Urinary bladder (tissue), 4 donors: ENCODE results near the gene CCDC121. TPM values are rescaled to one million over a fixed set of nuclear protein-coding genes. Genes with fewer than 3 reads are reported as not detected.
A peak's percentile ranks its signal among the peaks of the same experiment; 100 is the strongest.
"Not testable (repeated sequence)": the region's sequence is repeated elsewhere in the genome, so short reads cannot be mapped to it uniquely, and the experiment has no call there.

Experiments
- DNase-seq: peaks from one replicate; pipeline ENCODE4 v3.0.0-alpha.2; 2015; ENCODE audit errors: extremely low spot score
- H3K27ac ChIP-seq: one replicate; pipeline ENCODE4 v1.5.1; 2013; ENCODE audit warnings: low read depth, mild to moderate bottlenecking, moderate library complexity
- H3K36me3 ChIP-seq: one replicate; pipeline ENCODE4 v1.6.1; 2013; ENCODE audit warnings: mild to moderate bottlenecking, moderate library complexity; ENCODE audit not compliant: insufficient read depth
- H3K4me1 ChIP-seq: one replicate; pipeline ENCODE4 v1.6.1; 2013; ENCODE audit warnings: mild to moderate bottlenecking, moderate library complexity; ENCODE audit not compliant: insufficient read depth
- H3K4me3 ChIP-seq: one replicate; pipeline ENCODE4 v1.5.1; 2013; ENCODE audit warnings: low read depth, low read length
- WGBS: extraction: QIAGEN DNeasy Blood & Tissue Kit; methylation state at CpG from one replicate; pipeline ENCODE4 v1.1.7; 2013; 5-methylcytosine and 5-hydroxymethylcytosine counted together
- polyA plus RNA-seq: library from polyadenylated mRNA; stranded (reverse); fragments of 200-250 nt; gene quantifications from one replicate; pipeline ENCODE4 v1.2.3, GENCODE V29; 2013
- total RNA-seq: library from RNA; depleted of rRNA; stranded (reverse); fragments of >200 nt; gene quantifications from one replicate; pipeline ENCODE4 v1.2.3, GENCODE V29; 2014
- donor health status: healthy with polysubstance abuse.
- donor health status: healthy.

The CCDC121 gene
- total and polyA plus RNA-seq, 2 donors, result 5.4 to 11.1 TPM

DNA sequence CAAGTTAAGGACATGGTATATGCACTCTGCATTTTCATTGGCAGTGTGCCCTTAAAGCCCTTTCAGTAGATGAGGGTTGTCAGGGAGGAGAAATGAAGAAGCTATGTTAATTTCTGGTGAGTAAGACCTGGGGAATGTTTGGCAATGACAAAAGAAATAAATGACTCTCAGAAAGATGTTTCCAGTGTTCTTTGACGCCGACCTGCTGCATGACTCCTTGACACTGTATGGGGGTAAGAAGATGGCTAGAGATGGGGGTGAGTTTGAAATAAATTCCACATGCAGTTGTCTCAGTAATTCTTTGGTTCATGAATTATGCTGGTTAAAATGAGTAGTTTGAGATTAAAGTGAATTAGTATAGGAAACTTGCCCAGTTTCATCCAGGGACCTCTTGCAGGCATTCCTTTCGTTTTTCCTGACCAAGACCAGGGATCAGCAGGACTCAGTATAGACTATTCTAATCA, 5.9 kb downstream of the CCDC121 start:
- H3K36me3 ChIP-seq, result no peaks in the 10 kb centered on the region
- H3K4me1 ChIP-seq, result no peaks in the 10 kb centered on the region
- 79% methylated on average over 3 of the region's 3 CpGs for WGBS
- H3K27ac ChIP-seq, result no peak overlapping the region
- H3K4me3 ChIP-seq, result no peak overlapping the region
- no peak for DNase-seq

DNA sequence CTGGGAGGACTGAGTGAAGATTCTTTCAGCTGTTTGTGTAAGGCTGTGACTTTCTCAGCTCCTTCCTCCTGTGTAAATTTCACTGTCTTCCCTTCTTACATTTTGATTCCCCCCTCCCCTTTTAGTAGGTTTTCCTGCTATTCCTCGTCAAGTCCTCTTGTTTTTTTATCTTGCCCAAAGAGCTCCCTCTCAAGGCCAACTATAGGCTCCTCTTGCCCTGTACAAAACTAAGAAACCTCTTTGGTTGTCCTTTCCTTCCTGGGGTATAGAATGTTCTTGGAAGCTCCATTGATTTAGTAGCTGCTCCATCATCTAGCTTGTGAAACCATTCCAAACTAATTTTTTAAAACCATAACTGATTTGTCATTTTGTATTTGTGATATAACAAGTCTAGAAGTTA, 7.3 kb downstream of the CCDC121 start:
- WGBS, result 66% methylated on average over 1 of the region's 1 CpG
- H3K36me3 ChIP-seq, result no peaks in the 10 kb centered on the region
- H3K4me3 ChIP-seq, result no peak overlapping the region
- no peak overlapping the region for H3K27ac ChIP-seq
- no peaks in the 10 kb centered on the region for H3K4me1 ChIP-seq
- no peak for DNase-seq

DNA sequence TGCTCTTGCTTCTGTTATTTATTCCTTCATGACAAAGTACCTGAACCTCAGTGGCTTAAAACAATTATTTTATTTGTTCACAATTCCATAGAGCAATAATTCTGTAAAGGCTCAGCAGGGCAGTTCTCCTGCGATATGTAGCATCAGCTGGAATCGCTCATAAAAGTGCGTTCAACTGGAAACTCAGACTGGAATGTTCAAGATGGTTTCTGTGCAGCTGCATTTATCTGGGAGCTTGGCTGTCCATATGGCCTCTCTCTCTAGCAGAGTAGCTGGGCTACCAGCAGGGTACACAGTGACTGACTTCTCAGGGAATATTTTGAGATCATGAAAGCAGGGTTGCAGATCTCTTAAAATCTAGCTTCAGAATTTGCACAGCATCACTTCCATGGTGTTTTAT, 13.5 kb downstream of the CCDC121 start:
- WGBS, result 95% methylated on average over 3 of the region's 3 CpGs
- peaks cover 2% of the 10 kb centered on the region for H3K36me3 ChIP-seq
- H3K4me1 ChIP-seq, result no peaks in the 10 kb centered on the region
- no peak for DNase-seq
- H3K27ac ChIP-seq, result no peak overlapping the region
- no peak overlapping the region for H3K4me3 ChIP-seq

DNA sequence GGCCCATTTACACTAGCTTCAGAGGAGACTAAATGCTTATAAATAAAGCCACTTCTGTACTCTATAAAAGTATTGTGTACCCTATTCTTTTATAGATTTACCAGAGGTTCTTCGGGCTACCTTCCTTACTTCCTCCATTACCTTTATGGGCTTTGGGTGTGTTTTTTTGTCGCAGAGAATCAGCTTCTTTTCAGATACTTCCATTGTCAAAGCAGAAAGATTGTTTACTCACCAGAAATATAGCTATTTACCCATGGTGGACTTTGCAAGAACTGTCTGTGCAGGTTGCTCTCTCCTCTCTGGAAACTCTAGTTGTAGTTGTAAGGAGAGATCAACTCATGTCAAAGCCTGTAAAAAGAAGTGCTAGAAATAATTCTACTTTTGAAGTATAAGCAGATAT, 14.8 kb downstream of the CCDC121 start:
- WGBS, result 96% methylated on average over 2 of the region's 2 CpGs
- no peaks in the 10 kb centered on the region for H3K4me1 ChIP-seq
- H3K27ac ChIP-seq, result no peak overlapping the region
- no peak overlapping the region for H3K4me3 ChIP-seq
- H3K36me3 ChIP-seq, result peaks cover 2% of the 10 kb centered on the region
- no peak for DNase-seq

DNA sequence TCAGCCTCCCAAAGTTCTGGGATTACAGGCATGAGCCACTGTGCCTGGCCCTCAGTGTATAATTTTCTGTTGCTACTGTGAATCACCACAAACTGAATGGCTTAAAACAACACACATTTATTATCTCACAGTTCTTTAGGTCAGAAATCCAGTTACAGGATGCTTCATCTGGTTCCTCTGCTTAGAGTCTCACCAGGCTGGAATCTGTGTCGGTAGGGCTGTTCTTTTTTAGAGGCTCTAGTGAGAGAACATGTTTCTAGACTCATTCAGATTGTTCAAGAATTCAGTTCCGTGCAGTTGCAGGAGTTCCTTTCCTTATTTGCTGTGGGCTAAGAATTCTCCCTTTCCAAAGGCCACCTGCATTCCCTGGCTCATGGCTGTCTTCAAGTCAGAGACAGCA, 22.2 kb downstream of the CCDC121 start:
- H3K36me3 ChIP-seq, result peaks cover 14% of the 10 kb centered on the region

DNA sequence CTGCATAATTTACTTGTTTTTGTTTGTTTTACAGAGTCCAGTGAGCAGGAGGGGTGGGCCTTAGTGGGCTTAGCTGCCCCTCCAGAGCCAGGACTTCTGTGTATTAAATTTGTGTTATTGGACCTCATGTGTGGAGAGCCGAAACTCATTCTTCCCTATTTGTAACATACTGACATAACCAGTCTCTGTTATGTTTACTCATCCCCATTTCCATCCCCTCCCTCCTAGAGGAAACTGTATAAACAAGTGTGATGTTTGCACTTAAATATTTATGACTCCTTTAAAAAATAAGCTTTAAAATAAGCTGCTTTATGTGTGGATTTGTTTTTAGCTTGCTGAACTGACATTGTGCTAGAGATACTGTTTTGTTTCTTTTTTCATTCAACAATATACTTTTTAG, 32.2 kb downstream of the CCDC121 start:
- no peak overlapping the region for H3K4me3 ChIP-seq
- H3K4me1 ChIP-seq, result no peaks in the 10 kb centered on the region
- H3K36me3 ChIP-seq, result no peaks in the 10 kb centered on the region
- H3K27ac ChIP-seq, result no peak overlapping the region
- WGBS, result 76% methylated on average over 1 of the region's 1 CpG
- no peak for DNase-seq

More for the DNA sequence above, 22.2 kb downstream of the CCDC121 start:
- WGBS, result 85% methylated on average over 2 of the region's 2 CpGs
- H3K4me1 ChIP-seq, result no peaks in the 10 kb centered on the region
- no peak overlapping the region for H3K4me3 ChIP-seq
- H3K27ac ChIP-seq, result no peak overlapping the region
- DNase-seq, result no peak

DNA sequence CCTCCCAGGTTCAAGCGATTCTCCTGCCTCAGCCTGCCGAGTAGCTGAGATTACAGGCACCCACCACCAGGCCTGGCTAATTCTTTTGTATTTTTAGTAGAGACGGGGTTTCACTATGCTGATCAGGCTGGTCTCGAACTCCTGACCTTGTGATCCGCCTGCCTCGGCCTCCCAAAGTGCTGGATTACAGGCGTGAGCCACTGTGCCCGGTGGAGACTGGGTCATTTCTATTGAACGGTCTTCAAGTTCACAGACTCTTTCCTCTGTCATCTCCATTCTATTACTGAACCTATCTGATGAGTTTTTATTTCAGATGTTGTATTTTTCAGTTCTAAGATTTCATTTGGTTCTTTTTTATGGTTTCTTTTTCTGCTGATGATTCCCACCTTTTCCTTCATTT, 33.4 kb downstream of the CCDC121 start:
- not testable (repeated sequence) for DNase-seq
- 99% methylated on average over 9 of the region's 9 CpGs for WGBS

DNA sequence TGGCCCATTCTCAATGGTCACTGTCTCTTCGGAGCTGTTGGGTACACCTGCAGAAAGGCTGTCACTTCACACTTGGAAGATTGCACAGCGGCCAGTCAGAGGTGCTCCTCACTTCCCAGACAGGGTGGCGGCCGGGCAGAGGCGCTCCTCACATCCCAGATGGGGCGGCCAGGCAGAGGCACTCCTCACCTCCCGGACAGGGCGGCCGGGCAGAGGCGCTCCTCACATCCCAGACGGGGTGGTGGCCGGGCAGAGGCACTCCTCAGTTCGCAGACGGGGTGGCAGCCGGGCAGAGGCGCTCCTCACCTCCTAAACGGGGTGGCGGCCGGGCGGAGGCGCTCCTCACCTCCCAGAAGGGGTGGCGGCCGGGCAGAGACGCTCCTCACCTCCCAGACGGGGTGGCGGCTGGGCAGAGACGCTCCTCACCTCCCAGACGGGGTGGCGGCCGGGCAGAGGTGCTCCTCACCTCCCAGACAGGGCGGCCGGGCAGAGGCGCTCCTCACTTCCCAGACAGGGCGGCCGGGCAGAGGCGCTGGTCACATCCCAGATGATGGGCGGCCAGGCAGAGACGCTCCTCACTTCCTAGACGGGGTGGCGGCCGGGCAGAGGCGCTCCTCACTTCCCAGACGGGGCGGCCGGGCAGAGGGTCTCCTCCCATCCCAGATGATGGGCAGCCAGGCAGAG, 34.6 kb downstream of the CCDC121 start:
- not testable (repeated sequence) for H3K4me3 ChIP-seq, H3K27ac ChIP-seq, H3K4me1 ChIP-seq, DNase-seq, H3K36me3 ChIP-seq
- 99% methylated on average over 45 of the region's 45 CpGs for WGBS

More for the DNA sequence above, 33.4 kb downstream of the CCDC121 start:
- not testable (repeated sequence) for H3K4me1 ChIP-seq, H3K4me3 ChIP-seq, H3K36me3 ChIP-seq, H3K27ac ChIP-seq

DNA sequence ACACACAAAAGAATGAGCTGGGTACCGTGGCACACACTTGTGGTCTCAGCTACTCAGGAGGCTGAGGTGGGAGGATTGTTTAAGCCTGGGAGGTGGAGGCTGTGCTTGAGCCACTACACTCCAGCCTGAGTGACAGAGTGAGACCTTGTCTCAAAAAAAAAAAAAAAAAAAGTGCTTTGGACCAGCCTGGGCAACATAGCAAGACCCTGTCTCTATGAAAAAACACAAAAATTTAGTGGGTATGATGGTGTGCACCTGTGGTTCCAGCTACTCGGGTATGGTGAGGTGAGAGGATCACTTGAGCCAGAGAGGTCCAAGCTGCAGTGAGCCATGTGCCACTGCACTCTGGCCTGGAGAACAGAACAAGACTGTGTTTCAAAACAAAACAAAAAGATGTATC, 35.6 kb downstream of the CCDC121 start:
- H3K27ac ChIP-seq, result no peak overlapping the region
- H3K4me3 ChIP-seq, result no peak overlapping the region
- WGBS, result 100% methylated on average over 2 of the region's 2 CpGs
- no peaks in the 10 kb centered on the region for H3K36me3 ChIP-seq
- DNase-seq, result no peak
- H3K4me1 ChIP-seq, result no peaks in the 10 kb centered on the region

DNA sequence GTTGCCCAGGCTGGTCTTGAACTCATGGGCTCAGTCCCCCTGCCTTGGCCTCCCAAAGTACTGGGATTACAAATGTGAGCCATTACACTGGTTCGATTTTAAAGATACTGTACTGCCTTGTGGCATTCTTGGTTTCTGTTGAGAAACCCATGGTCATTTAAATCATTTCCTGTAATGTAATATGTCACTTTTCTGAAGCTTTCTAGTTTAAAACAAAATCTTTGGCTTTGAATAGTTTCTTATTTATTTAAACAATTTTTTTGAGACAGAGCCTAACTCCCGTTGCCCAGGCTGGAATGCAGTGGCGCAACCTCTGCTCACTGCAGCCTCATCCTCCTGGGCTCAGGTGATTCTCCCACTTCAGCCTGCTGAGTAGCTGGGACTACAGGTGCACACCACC, 37.1 kb downstream of the CCDC121 start:
- WGBS, result 92% methylated on average over 3 of the region's 3 CpGs
- no peak overlapping the region for H3K27ac ChIP-seq
- no peaks in the 10 kb centered on the region for H3K36me3 ChIP-seq
- no peak for DNase-seq
- H3K4me1 ChIP-seq, result no peaks in the 10 kb centered on the region
- no peak overlapping the region for H3K4me3 ChIP-seq

DNA sequence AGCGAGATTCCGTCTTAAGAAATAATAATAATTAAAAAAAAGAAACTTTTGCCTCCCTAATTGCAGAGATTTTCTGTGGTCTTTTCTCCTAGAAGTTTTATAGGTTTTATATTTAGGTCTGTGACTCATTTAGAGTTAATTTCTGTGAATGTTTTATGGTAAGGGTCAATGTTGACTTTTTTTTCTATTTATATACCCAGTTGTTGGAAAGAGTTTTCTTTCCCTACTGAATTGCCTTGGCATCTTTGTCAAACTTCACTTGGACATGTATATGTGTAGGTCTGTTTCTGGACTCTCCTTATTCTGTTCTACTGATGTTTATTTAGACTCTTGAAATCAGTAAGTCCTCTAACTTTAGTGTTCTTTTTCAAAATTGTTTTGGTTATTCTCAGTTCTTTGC, 40.5 kb downstream of the CCDC121 start:
- H3K27ac ChIP-seq, result no peak overlapping the region
- no peaks in the 10 kb centered on the region for H3K36me3 ChIP-seq
- no peak overlapping the region for H3K4me3 ChIP-seq
- H3K4me1 ChIP-seq, result no peaks in the 10 kb centered on the region
- no peak for DNase-seq
- 91% methylated on average over 2 of the region's 2 CpGs for WGBS

DNA sequence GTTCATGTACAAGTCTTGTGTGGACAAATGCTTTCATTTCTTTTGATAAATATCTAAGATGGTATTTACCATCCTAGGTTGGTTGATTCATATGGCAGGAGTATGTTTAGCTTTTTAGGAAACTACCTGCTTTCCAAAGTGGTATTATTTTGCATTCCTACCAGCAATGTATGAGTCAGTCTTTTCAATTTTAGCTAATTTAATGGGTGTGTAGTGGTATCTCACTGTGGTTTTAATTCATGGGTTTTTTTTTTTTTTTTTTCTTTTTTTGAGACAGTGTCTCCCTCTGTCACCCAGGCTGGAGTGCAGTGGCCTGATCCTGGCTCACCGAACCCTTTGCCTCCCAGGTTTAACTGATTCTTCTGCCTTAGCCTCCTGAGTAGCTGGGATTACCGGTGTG, 41.8 kb downstream of the CCDC121 start:
- H3K4me3 ChIP-seq, result no peak overlapping the region
- H3K4me1 ChIP-seq, result no peaks in the 10 kb centered on the region
- DNase-seq, result no peak
- WGBS, result 96% methylated on average over 2 of the region's 2 CpGs
- H3K27ac ChIP-seq, result no peak overlapping the region
- H3K36me3 ChIP-seq, result no peaks in the 10 kb centered on the region

DNA sequence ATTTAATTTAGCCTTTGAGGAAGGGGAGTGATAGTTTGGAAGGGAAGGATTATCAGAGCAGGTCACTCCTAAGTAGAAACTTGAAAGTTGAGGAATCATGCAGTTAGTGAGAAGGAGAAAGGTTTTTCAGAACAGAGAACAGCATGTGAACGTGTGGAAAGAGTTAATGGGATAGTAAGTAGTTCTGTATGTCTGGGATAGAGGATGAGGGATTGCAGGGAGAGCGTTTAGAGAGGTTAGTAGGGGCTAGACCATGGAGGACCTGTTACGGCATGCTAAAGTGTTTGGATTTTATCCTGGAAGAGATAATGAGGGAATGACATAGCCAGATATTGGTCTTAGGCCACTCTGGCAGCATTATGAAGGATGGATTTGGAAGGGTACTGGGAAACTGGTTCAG, 44.2 kb downstream of the CCDC121 start:
- H3K4me1 ChIP-seq, result no peaks in the 10 kb centered on the region
- WGBS, result 76% methylated on average over 3 of the region's 3 CpGs
- H3K4me3 ChIP-seq, result no peak overlapping the region
- H3K36me3 ChIP-seq, result no peaks in the 10 kb centered on the region
- no peak for DNase-seq
- H3K27ac ChIP-seq, result no peak overlapping the region

DNA sequence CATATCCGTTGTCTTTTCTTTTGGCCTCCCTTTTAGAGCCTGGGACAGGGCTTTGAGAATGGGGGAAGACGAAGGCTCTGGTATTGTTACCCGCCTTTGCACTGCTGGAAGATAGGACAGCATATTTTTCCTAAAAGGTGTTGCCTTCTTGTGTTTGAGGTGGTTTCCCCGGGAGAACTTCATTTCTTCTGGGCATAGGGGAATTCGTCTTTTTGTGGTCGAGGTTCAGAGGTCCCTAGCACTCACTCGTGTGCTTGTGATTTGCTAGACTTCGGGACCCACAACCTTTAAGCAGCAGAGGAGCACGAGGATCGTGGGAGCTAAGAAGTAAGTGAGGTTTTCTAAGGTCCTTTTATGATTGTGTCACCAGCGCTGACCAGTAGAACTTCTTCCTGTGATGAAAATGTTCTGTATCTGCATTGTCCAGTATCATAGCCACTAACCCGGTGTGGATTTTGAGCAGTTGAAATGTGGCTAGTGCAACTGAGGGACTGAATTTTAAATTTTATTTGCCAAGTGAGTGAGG, 45.4 kb downstream of the CCDC121 start:
- DNase-seq, result no peak
- H3K36me3 ChIP-seq, result no peaks in the 10 kb centered on the region
- peak overlapping the region; percentile 65 for H3K4me3 ChIP-seq
- no peaks in the 10 kb centered on the region for H3K4me1 ChIP-seq
- 4% methylated on average over 12 of the region's 12 CpGs for WGBS
- peak overlapping the region; percentile 38 for H3K27ac ChIP-seq
